Smooth muscle cell of the umbilical artery (primary cell): ENCODE measurements around the gene GTF3C6. TPM values are rescaled to one million over a fixed set of nuclear protein-coding genes. Genes with fewer than 3 reads are reported as not detected.

Source experiments
- total RNA-seq: library from RNA; depleted of rRNA; stranded (reverse); fragments of >200 nt; gene quantifications from 2 replicates; pipeline ENCODE4 v1.2.3, GENCODE V29; 2014

The GTF3C6 gene, protein sequence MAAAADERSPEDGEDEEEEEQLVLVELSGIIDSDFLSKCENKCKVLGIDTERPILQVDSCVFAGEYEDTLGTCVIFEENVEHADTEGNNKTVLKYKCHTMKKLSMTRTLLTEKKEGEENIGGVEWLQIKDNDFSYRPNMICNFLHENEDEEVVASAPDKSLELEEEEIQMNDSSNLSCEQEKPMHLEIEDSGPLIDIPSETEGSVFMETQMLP
- total RNA-seq, result 45.4 and 47.9 TPM in 2 replicates

DNA sequence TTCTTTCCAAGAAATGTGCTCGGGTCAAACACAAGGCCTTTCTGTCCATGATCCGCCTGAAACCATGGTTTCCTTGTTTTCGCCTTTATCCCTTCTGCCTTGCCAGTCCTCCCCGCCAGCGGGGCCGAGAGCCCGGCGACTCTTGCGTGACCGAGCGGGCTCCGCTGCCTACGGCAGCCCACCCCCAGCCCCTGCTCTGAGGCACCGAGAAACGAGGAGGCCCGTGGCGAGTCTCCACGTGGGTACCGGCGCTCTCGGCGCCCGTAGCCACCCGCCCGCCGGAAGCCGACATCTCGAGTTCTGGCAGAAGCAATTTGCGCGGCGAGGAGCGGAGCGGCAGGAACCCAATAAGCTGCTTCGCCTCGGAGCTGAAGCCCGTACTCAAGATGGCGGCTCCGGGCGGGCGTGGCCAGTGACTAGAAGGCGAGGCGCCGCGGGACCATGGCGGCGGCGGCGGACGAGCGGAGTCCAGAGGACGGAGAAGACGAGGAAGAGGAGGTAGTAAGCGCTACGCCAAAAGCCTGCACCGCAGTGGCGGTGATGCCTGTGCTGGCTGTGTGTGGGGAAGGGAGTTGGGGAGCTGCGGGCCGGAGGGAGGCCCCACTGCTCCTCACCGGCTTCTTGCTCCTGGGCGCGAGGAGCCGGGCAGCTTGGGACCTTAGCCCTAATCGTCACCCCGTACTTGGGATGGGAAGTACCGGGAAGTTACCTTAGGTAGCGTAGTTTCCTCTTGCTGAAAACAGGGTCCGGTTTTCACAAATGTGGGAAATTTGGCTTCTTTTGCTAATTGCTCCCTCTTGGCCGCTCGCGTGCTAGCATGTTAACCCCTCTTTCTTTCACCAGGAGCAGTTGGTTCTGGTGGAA is at the start of gene GTF3C6:
GTF3C6 (plus strand) TSS at position 378 of the 864 bp plus-strand sequence; CDS start at position 442, 64 bp downstream.

Other genes with a start within 250 kb of the GTF3C6 start
- gene CDK19, start 143.2 kb upstream of the GTF3C6 start, total RNA-seq, result 10.4 and 12.2 TPM in 2 replicates
- gene AMD1, start 83.9 kb upstream of the GTF3C6 start, total RNA-seq, result 42.5 and 93.0 TPM in 2 replicates
- gene RPF2, start 23.3 kb downstream of the GTF3C6 start, total RNA-seq, result 32.3 and 35.6 TPM in 2 replicates
- gene SLC16A10, start 128.8 kb downstream of the GTF3C6 start, total RNA-seq, result 0.05 and 0.30 TPM in 2 replicates